SK-N-SH (cell line): ENCODE results near the gene ARHGEF3. TPM values are rescaled to one million over a fixed set of nuclear protein-coding genes. Genes with fewer than 3 reads are reported as not detected.

ENCODE experiments used
- CTCF ChIA-PET: fragments of 300-600, 350-600 bp; formaldehyde crosslinking; extraction: SDS; loops from one replicate; lab custom pipeline; 2021; lab: Yijun Ruan, JAX
- POLR2A ChIA-PET: fragments of 350-600 bp; sonication (Branson Sonifier 250); formaldehyde crosslinking; extraction: SDS; loops from one replicate; lab custom pipeline; 2020; ENCODE audit warnings: antibody characterized with exemption, inconsistent platforms; lab: Yijun Ruan, JAX
- DNase-seq: peaks from one replicate; pipeline ENCODE4 v3.0.0; 2012
- H2AFZ ChIP-seq: fragments of 200-600 bp; sonication (generic); 2 replicates; pipeline ENCODE4 v1.8.1; 2016; ENCODE audit warnings: antibody characterized with exemption, mild to moderate bottlenecking, low read depth
- H3F3A ChIP-seq: fragments of 200-600 bp; sonication (generic); replicated peaks from 2 replicates; pipeline ENCODE3; 2016; ENCODE audit warnings: antibody characterized with exemption, mild to moderate bottlenecking; ENCODE audit not compliant: insufficient read depth
- H3K27ac ChIP-seq, 2 experiments: fragments of 200-500 bp in 1 of 2; fragments of 200-600 bp in 1 of 2; sonication (Bioruptor generic) in 1 of 2; sonication (generic), shearing (Covaris generic) in 1 of 2; 2 replicates each; pipeline versions ENCODE4 v1.5.1 to v1.6.1; 2014 to 2016; ENCODE audit warnings: low read depth in 2 of 2, inconsistent platforms in 1 of 2, low read length in 1 of 2, mild to moderate bottlenecking in 1 of 2, mixed read lengths in 1 of 2
- H3K27me3 ChIP-seq: fragments of 200-600 bp; sonication (generic), shearing (Covaris generic); 2 replicates; pipeline ENCODE4 v1.6.1; 2016; ENCODE audit warnings: mixed run types; ENCODE audit not compliant: insufficient read depth
- H3K36me3 ChIP-seq, 2 experiments: fragments of 200-500 bp in 1 of 2; fragments of 200-600 bp in 1 of 2; sonication (Bioruptor generic) in 1 of 2; sonication (generic) in 1 of 2; replicated peaks in 1 of 2; 2 replicates each; pipeline versions ENCODE3 to v1.5.1; 2014 to 2016; ENCODE audit warnings: low read length in 1 of 2, mild to moderate bottlenecking in 1 of 2; ENCODE audit not compliant: insufficient read depth in 2 of 2, control insufficient read depth in 1 of 2
- H3K4me1 ChIP-seq, 2 experiments: fragments of 200-500 bp in 1 of 2; fragments of 200-600 bp in 1 of 2; sonication (Bioruptor generic) in 1 of 2; sonication (generic), shearing (Covaris generic) in 1 of 2; 2 replicates each; pipeline versions ENCODE4 v1.5.1 to v1.6.1; 2014 to 2016; ENCODE audit warnings: low read depth in 1 of 2, low read length in 1 of 2, mixed run types in 1 of 2; ENCODE audit not compliant: insufficient read depth in 2 of 2, control insufficient read depth in 1 of 2
- H3K4me2 ChIP-seq: fragments of 200-600 bp; sonication (generic), shearing (Covaris generic); 2 replicates; pipeline ENCODE4 v1.6.1; 2017; ENCODE audit warnings: mixed run types
- H3K4me3 ChIP-seq, 2 experiments: fragments of 200-500 bp in 1 of 2; fragments of 200-600 bp in 1 of 2; sonication (Bioruptor generic) in 1 of 2; sonication (generic), shearing (Covaris generic) in 1 of 2; 2 replicates each; pipeline versions ENCODE4 v1.5.1 to v1.8.1; 2014 to 2016; ENCODE audit warnings: low read depth in 2 of 2, inconsistent platforms in 1 of 2, low read length in 1 of 2, mild to moderate bottlenecking in 1 of 2, mixed read lengths in 1 of 2, moderate library complexity in 1 of 2
- H3K79me2 ChIP-seq: fragments of 200-600 bp; sonication (generic); 2 replicates; pipeline ENCODE4 v1.8.1; 2017; ENCODE audit warnings: mild to moderate bottlenecking; ENCODE audit not compliant: insufficient read depth
- H3K9ac ChIP-seq: fragments of 200-600 bp; sonication (generic); 2 replicates; pipeline ENCODE4 v1.6.1; 2017; ENCODE audit warnings: mixed run types
- H3K9me2 ChIP-seq: fragments of 200-600 bp; sonication (generic); 2 replicates; pipeline ENCODE4 v1.6.1; 2017; ENCODE audit warnings: mixed run types
- H3K9me3 ChIP-seq: fragments of 200-600 bp; sonication (generic); 2 replicates; pipeline ENCODE4 v1.6.1; 2017; ENCODE audit warnings: mixed run types, mild to moderate bottlenecking, moderate library complexity
- H4K20me1 ChIP-seq: fragments of 200-600 bp; sonication (generic); 2 replicates; pipeline ENCODE4 v1.6.1; 2017; ENCODE audit warnings: mild to moderate bottlenecking, mixed run types; ENCODE audit not compliant: insufficient read depth
- CHD2 ChIP-seq: fragments of 150-350 bp; IDR thresholded peaks from 2 replicates; pipeline ENCODE4 v1.6.1; 2018; ENCODE audit warnings: low read length; ENCODE audit not compliant: partially characterized antibody
- ELF1 ChIP-seq: IDR thresholded peaks from 2 replicates; pipeline ENCODE4 v1.4.0; 2012
- FOSL2 ChIP-seq: IDR thresholded peaks from 2 replicates; pipeline ENCODE4 v1.4.0; 2012; ENCODE audit warnings: low read depth, mild to moderate bottlenecking, moderate library complexity, borderline replicate concordance
- JUND ChIP-seq: IDR thresholded peaks from 2 replicates; pipeline ENCODE4 v1.4.0; 2012
- NRF1 ChIP-seq: IDR thresholded peaks from 2 replicates; pipeline ENCODE4 v1.6.1; 2012; ENCODE audit warnings: low read depth, mild to moderate bottlenecking, low read length
- PBX3 ChIP-seq: IDR thresholded peaks from 2 replicates; pipeline ENCODE4; 2012
- RAD21 ChIP-seq: IDR thresholded peaks from 2 replicates; pipeline ENCODE4 v1.6.1; 2012; ENCODE audit warnings: mild to moderate bottlenecking, low read length
- RCOR1 ChIP-seq: fragments of 150-350 bp; IDR thresholded peaks from 2 replicates; pipeline ENCODE4 v1.6.1; 2017; ENCODE audit warnings: antibody characterized with exemption, low read length
- RFX5 ChIP-seq: IDR thresholded peaks from 2 replicates; pipeline ENCODE4 v1.6.1; 2012; ENCODE audit warnings: mild to moderate bottlenecking, improper control_type of control experiment, low read length
- RXRA ChIP-seq: IDR thresholded peaks from 2 replicates; pipeline ENCODE4 v1.4.0; 2012; ENCODE audit warnings: low read depth, mild to moderate bottlenecking, borderline replicate concordance
- SIN3A ChIP-seq: IDR thresholded peaks from 2 replicates; pipeline ENCODE4 v1.6.1; 2012; ENCODE audit warnings: low read depth, mild to moderate bottlenecking, low read length, moderate library complexity, borderline replicate concordance
- USF2 ChIP-seq: fragments of 150-350 bp; IDR thresholded peaks from 2 replicates; pipeline ENCODE4 v1.6.1; 2017; ENCODE audit warnings: antibody characterized with exemption, low read length, low read depth, borderline replicate concordance
- YY1 ChIP-seq: IDR thresholded peaks from 2 replicates; pipeline ENCODE4 v1.4.0; 2012; ENCODE audit warnings: low read depth, mild to moderate bottlenecking
- WGBS: methylation state at CpG from one replicate; pipeline ENCODE4 v1.1.6; 2017; ENCODE audit warnings: low lambda C conversion rate; 5-methylcytosine and 5-hydroxymethylcytosine counted together
- polyA plus RNA-seq, 3 experiments: library from polyadenylated mRNA; depleted of rRNA; stranded (reverse); fragments of >200 nt; gene quantifications; 2 replicates each; pipeline ENCODE4 v1.2.3, GENCODE V29; 2012
- TF ChIP-seq, protein P1 (sequence below): IDR thresholded peaks from 2 replicates; pipeline ENCODE4 v1.4.0; 2012; ENCODE audit warnings: low read depth, borderline replicate concordance
- TF ChIP-seq, protein P2 (sequence below): IDR thresholded peaks from 2 replicates; pipeline ENCODE4 v1.6.1; 2012; ENCODE audit warnings: mild to moderate bottlenecking, low read depth, low read length, moderate library complexity

Gene ARHGEF3
- polyA plus RNA-seq, 1 of the 3 experiments (the other 2 are of a cell fraction): 5.9 TPM

DNA sequence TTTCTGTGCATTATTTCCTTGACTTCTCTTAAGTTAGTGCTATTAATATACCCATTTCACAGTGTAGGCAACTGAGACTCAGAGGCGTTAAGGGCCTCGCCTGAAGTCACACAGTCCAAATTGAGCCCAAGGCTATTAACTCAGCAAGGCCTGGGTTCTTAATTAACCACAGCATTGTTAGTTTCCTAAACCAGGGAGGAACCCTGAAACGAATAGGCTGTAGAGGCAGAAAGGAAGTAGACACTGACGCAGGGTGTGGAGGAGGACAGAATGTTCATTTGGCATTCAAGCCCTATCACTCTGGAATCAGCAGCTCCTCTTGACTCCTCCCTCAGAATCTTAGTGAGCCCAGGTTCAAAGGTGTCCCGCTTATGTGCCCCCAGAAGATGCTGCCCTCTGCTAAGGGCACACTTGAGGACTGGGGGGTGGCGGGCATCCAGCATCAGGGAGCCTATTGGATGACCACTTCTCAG, 13.9 kb downstream of the ARHGEF3 start:
- H3K4me3 ChIP-seq: no peak overlapping the region
- H3K27me3 ChIP-seq: no peaks in the 10 kb centered on the region
- no peak overlapping the region for H3K27ac ChIP-seq
- H4K20me1 ChIP-seq: no peaks in the 10 kb centered on the region
- H2AFZ ChIP-seq: no peak overlapping the region
- TF ChIP-seq SIN3A (no peak), YY1 (no peak), ELF1 (no peak), RAD21 (no peak), RFX5 (no peak), RXRA (no peak), CHD2 (no peak)
- no peak overlapping the region for H3K9ac ChIP-seq
- ChIA-PET POLR2A (no interaction called here), CTCF (interaction anchor here (1.8 to 4.0 kb wide), 3 partner anchors 11 to 200 kb away, joined by 8 to 20 read pairs (median 13); partner anchors contain the start of gene ARHGEF3)
- H3K4me1 ChIP-seq: peaks cover 7 to 30% of the 10 kb centered on the region in 2 experiments
- no peaks in the 10 kb centered on the region for H3F3A ChIP-seq
- H3K9me3 ChIP-seq: no peaks in the 10 kb centered on the region
- H3K9me2 ChIP-seq: no peaks in the 10 kb centered on the region
- no peak for DNase-seq
- no peaks in the 10 kb centered on the region for H3K79me2 ChIP-seq
- 92% methylated on average over 4 of the region's 6 CpGs for WGBS
- no peaks in the 10 kb centered on the region for H3K36me3 ChIP-seq
- no peak overlapping the region for H3K4me2 ChIP-seq

DNA sequence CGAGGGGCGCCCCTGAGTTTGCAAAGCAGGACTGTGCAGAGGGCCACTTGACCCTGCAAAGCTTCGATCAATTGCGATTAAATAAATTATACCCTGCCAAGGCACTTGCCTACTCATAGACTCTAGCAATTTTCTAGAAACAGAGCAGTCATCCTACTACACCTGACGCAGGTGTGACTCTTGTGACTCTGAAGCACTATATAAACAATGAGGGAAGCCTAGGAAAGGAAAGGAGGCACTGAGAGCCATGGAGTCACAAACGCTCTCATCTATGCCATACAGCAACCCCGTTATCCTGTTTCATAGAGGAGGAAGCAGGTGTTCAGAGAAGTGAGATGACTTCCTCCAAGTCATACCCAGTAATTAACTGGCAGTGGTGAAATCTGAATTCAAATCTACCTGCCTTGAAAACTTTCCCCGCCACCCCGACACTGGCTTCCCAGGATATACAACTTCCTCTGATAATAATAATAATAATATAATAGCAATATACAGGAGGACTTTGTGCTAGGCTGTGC, 14.4 kb downstream of the ARHGEF3 start:
- TF ChIP-seq RAD21 (no peak), FOSL2 (no peak), ELF1 (no peak), USF2 (no peak), JUND (no peak), NRF1 (no peak), RXRA (no peak), PBX3 (no peak), RCOR1 (no peak), CHD2 (no peak)
- TF ChIP-seq, protein P1, sequence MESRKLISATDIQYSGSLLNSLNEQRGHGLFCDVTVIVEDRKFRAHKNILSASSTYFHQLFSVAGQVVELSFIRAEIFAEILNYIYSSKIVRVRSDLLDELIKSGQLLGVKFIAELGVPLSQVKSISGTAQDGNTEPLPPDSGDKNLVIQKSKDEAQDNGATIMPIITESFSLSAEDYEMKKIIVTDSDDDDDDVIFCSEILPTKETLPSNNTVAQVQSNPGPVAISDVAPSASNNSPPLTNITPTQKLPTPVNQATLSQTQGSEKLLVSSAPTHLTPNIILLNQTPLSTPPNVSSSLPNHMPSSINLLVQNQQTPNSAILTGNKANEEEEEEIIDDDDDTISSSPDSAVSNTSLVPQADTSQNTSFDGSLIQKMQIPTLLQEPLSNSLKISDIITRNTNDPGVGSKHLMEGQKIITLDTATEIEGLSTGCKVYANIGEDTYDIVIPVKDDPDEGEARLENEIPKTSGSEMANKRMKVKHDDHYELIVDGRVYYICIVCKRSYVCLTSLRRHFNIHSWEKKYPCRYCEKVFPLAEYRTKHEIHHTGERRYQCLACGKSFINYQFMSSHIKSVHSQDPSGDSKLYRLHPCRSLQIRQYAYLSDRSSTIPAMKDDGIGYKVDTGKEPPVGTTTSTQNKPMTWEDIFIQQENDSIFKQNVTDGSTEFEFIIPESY: no peak
- TF ChIP-seq, protein P2, sequence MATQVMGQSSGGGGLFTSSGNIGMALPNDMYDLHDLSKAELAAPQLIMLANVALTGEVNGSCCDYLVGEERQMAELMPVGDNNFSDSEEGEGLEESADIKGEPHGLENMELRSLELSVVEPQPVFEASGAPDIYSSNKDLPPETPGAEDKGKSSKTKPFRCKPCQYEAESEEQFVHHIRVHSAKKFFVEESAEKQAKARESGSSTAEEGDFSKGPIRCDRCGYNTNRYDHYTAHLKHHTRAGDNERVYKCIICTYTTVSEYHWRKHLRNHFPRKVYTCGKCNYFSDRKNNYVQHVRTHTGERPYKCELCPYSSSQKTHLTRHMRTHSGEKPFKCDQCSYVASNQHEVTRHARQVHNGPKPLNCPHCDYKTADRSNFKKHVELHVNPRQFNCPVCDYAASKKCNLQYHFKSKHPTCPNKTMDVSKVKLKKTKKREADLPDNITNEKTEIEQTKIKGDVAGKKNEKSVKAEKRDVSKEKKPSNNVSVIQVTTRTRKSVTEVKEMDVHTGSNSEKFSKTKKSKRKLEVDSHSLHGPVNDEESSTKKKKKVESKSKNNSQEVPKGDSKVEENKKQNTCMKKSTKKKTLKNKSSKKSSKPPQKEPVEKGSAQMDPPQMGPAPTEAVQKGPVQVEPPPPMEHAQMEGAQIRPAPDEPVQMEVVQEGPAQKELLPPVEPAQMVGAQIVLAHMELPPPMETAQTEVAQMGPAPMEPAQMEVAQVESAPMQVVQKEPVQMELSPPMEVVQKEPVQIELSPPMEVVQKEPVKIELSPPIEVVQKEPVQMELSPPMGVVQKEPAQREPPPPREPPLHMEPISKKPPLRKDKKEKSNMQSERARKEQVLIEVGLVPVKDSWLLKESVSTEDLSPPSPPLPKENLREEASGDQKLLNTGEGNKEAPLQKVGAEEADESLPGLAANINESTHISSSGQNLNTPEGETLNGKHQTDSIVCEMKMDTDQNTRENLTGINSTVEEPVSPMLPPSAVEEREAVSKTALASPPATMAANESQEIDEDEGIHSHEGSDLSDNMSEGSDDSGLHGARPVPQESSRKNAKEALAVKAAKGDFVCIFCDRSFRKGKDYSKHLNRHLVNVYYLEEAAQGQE: no peak
- Histone ChIP-seq H3K9me2 (no peaks in the 10 kb centered on the region), H3K36me3 (no peaks in the 10 kb centered on the region), H3K4me1 (peaks cover 7 to 30% of the 10 kb centered on the region in 2 experiments), H3K9me3 (no peaks in the 10 kb centered on the region), H3K4me3 (no peak overlapping the region), H3K9ac (no peak overlapping the region), H3K79me2 (no peaks in the 10 kb centered on the region), H3K27me3 (no peaks in the 10 kb centered on the region), H3F3A (no peaks in the 10 kb centered on the region), H3K27ac (no peak overlapping the region), H2AFZ (no peak overlapping the region), H3K4me2 (no peak overlapping the region), H4K20me1 (no peaks in the 10 kb centered on the region)
- WGBS: 94% methylated on average over 9 of the region's 9 CpGs
- DNase-seq: no peak
- ChIA-PET CTCF (interaction anchor here (0.6 to 4.0 kb wide), 5 partner anchors 12 to 585 kb away, joined by 3 to 20 read pairs (median 8); partner anchors contain the start of gene ARHGEF3), POLR2A (no interaction called here)
